ENCODE measurements around the gene RIMBP2. TPM values are rescaled to one million over a fixed set of nuclear protein-coding genes. Genes with fewer than 3 reads are reported as not detected.
"Not testable (repeated sequence)": the region's sequence is repeated elsewhere in the genome, so short reads cannot be mapped to it uniquely, and the experiment has no call there.

RIMBP2 gene
- total RNA-seq, 1 donor from 2014 or later: 0.27 TPM

GRCh38 chr12:130743176-130743575, 27.1 kb upstream of the RIMBP2 start:
- no peak for TF ChIP-seq CTCF (IDR thresholded peaks at IDR 0.05)
- Histone ChIP-seq H3K27ac (no peak overlapping the region), H3K9me3 (peaks cover 4% of the 10 kb centered on the region), H3K4me3 (no peak overlapping the region), H3K27me3 (ENCODE audit: low read depth) (peaks cover 13% of the 10 kb centered on the region), H3K4me1 (peaks cover 5% of the 10 kb centered on the region), H3K36me3 (no peaks in the 10 kb centered on the region)
- intact Hi-C loops (cut with DNase I): no loop called here
- ATAC-seq (no peak), DNase-seq (no peak)

GRCh38 chr12:130742716-130743115, 26.6 kb upstream of the RIMBP2 start:
- no peaks in the 10 kb centered on the region for H3K36me3 ChIP-seq
- H3K4me1 ChIP-seq: peaks cover under 1% of the 10 kb centered on the region
- peaks cover 4% of the 10 kb centered on the region for H3K9me3 ChIP-seq
- H3K27ac ChIP-seq: no peak overlapping the region
- H3K4me3 ChIP-seq: no peak overlapping the region
- peaks cover 18% of the 10 kb centered on the region for H3K27me3 ChIP-seq (ENCODE audit: low read depth)
- intact Hi-C loops (cut with DNase I): no loop called here
- TF ChIP-seq CTCF (IDR thresholded peaks at IDR 0.05): no peak
- ATAC-seq: no peak
- no peak for DNase-seq

- no peak overlapping the region for H3K27ac ChIP-seq
- TF ChIP-seq CTCF (IDR thresholded peaks at IDR 0.05): no peak
- H3K4me3 ChIP-seq: no peak overlapping the region
Measured at GRCh38 chr12:130742112-130742511, 26.0 kb upstream of the RIMBP2 start.

GRCh38 chr12:130739571-130739970, 23.5 kb upstream of the RIMBP2 start:
- H3K4me3 ChIP-seq: no peak overlapping the region
- peaks cover 23% of the 10 kb centered on the region for H3K27me3 ChIP-seq (ENCODE audit: low read depth)
- H3K27ac ChIP-seq: no peak overlapping the region
- ATAC-seq: no peak
- peaks cover 4% of the 10 kb centered on the region for H3K9me3 ChIP-seq
- H3K36me3 ChIP-seq: no peaks in the 10 kb centered on the region
- intact Hi-C loops (cut with DNase I): no loop called here
- no peak for DNase-seq
- no peaks in the 10 kb centered on the region for H3K4me1 ChIP-seq
- TF ChIP-seq CTCF (IDR thresholded peaks at IDR 0.05): no peak

More at GRCh38 chr12:130742112-130742511, 26.0 kb upstream of the RIMBP2 start:
- no peak for ATAC-seq
- Histone ChIP-seq H3K4me1 (no peaks in the 10 kb centered on the region), H3K27me3 (ENCODE audit: low read depth) (peaks cover 20% of the 10 kb centered on the region), H3K36me3 (no peaks in the 10 kb centered on the region), H3K9me3 (peaks cover 4% of the 10 kb centered on the region)
- intact Hi-C loops (cut with DNase I): no loop called here
- no peak for DNase-seq

GRCh38 chr12:130738403-130738802, 22.3 kb upstream of the RIMBP2 start:
- intact Hi-C loops (cut with DNase I); H3K36me3 ChIP-seq; H3K4me3 ChIP-seq; H3K9me3 ChIP-seq; H3K27ac ChIP-seq; ATAC-seq; DNase-seq; H3K4me1 ChIP-seq: not testable (repeated sequence)
- H3K27me3 ChIP-seq (ENCODE audit: low read depth): peaks cover 25% of the 10 kb centered on the region

GRCh38 chr12:130737731-130738130, 21.6 kb upstream of the RIMBP2 start:
- DNase-seq (no peak), ATAC-seq (no peak)
- TF ChIP-seq CTCF (IDR thresholded peaks at IDR 0.05): no peak
- Histone ChIP-seq H3K27me3 (ENCODE audit: low read depth) (peaks cover 27% of the 10 kb centered on the region), H3K27ac (no peak overlapping the region), H3K4me1 (no peaks in the 10 kb centered on the region), H3K9me3 (peaks cover 4% of the 10 kb centered on the region), H3K36me3 (no peaks in the 10 kb centered on the region), H3K4me3 (no peak overlapping the region)
- intact Hi-C loops (cut with DNase I): no loop called here
